Measurements from ENCODE around the gene RAB3A.

Gene RAB3A

DNA sequence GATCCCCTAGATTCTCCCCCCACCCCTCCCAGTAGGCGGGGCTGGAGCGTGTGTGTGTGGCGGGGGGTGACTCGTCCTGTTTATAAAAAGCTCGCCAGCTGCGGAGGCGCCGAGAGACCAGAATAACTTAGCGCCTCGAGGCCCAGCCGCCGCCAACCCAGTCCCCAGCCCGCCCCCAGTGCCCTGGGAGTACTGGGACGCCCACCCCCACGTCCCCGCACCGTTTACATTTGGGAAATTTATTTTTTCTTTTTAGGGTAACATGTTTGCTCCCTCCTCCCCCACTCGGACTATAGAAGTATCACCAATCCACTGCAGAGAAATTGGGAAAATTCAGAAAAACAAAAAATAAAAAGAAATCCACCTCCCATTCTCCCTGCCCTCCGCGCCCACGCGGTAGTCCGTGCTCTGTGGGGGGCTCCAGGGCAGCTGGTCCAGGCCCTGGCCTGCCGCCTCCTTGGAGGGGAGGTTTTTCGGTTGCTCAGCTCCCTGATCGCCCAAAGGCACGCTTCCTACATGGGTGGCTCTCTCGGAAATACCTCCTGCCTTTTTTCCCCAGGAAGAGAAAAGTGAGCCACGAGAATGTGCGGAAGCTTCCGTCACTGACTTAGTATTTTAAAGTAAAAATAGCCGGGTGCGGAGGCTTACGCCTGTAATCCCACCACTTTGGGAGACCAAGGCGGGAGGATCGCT is 1.5 kb upstream of the RAB3A start:
- Histone ChIP-seq H3K4me1 (ENCODE audit: control insufficient read depth, insufficient read depth, low read length) (peaks cover 8% of the 10 kb centered on the region), H3K27ac (ENCODE audit: extremely low read depth, low read depth, low read length) (peak overlapping the region; percentile 60), H3K4me3 (ENCODE audit: low read depth, low read length) (peak overlapping the region; percentile 36), H3K9me3 (ENCODE audit: control insufficient read depth, insufficient read depth, low read depth, low read length) (no peaks in the 10 kb centered on the region), H3K36me3 (ENCODE audit: control insufficient read depth in 2 of 2, insufficient read depth in 1 of 2, low read length in 2 of 2) (peaks cover 0 to 5% of the 10 kb centered on the region in 2 experiments; a peak in 1 of 3 replicates)
- ChIA-PET CTCF (interaction anchor here (0.6 to 8.5 kb wide), 7 partner anchors 14 to 92 kb away, joined by 3 to 121 read pairs (median 4); a partner anchor contains a TSS), POLR2A (interaction anchor here (0.9 to 3.1 kb wide), 5 partner anchors 12 to 75 kb away, joined by 3 to 30 read pairs (median 4); partner anchors contain the start of genes JUND and MPV17L2)
- TF ChIP-seq WT1 (tag by site-specific recombination; IDR thresholded peaks at IDR 0.05) (no peak), GLIS2 (tag by site-specific recombination; IDR thresholded peaks at IDR 0.05) (peak; percentile 69), ZNF248 (tag by site-specific recombination; IDR thresholded peaks at IDR 0.05) (no peak), ZNF624 (tag by site-specific recombination; IDR thresholded peaks at IDR 0.05) (no peak), KLF8 (tag by site-specific recombination; IDR thresholded peaks at IDR 0.05) (no peak), ZNF510 (tag by site-specific recombination; IDR thresholded peaks at IDR 0.05; ENCODE audit: insufficient replicate concordance) (no peak), ZFHX2 (tag by site-specific recombination; conservative IDR thresholded peaks at IDR 0.05) (peak; percentile 93), ZNF140 (tag by site-specific recombination; IDR thresholded peaks at IDR 0.05) (no peak), GLIS1 (tag by site-specific recombination; IDR thresholded peaks at IDR 0.05) (peak; percentile 93), SP2 (tag by site-specific recombination; IDR thresholded peaks at IDR 0.05) (peak; percentile 43), EGR2 (tag by site-specific recombination; IDR thresholded peaks at IDR 0.05; ENCODE audit: low read depth) (peak; percentile 90)
- TF ChIP-seq, protein P1, sequence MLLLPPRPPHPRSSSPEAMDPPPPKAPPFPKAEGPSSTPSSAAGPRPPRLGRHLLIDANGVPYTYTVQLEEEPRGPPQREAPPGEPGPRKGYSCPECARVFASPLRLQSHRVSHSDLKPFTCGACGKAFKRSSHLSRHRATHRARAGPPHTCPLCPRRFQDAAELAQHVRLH (tag by site-specific recombination; IDR thresholded peaks at IDR 0.05), result no peak
- TF ChIP-seq, protein P2, sequence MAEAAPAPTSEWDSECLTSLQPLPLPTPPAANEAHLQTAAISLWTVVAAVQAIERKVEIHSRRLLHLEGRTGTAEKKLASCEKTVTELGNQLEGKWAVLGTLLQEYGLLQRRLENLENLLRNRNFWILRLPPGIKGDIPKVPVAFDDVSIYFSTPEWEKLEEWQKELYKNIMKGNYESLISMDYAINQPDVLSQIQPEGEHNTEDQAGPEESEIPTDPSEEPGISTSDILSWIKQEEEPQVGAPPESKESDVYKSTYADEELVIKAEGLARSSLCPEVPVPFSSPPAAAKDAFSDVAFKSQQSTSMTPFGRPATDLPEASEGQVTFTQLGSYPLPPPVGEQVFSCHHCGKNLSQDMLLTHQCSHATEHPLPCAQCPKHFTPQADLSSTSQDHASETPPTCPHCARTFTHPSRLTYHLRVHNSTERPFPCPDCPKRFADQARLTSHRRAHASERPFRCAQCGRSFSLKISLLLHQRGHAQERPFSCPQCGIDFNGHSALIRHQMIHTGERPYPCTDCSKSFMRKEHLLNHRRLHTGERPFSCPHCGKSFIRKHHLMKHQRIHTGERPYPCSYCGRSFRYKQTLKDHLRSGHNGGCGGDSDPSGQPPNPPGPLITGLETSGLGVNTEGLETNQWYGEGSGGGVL (tag by site-specific recombination; IDR thresholded peaks at IDR 0.05), result no peak
- TF ChIP-seq, protein P3, sequence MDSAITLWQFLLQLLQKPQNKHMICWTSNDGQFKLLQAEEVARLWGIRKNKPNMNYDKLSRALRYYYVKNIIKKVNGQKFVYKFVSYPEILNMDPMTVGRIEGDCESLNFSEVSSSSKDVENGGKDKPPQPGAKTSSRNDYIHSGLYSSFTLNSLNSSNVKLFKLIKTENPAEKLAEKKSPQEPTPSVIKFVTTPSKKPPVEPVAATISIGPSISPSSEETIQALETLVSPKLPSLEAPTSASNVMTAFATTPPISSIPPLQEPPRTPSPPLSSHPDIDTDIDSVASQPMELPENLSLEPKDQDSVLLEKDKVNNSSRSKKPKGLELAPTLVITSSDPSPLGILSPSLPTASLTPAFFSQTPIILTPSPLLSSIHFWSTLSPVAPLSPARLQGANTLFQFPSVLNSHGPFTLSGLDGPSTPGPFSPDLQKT (IDR thresholded peaks at IDR 0.05; ENCODE audit: borderline replicate concordance, low read depth, low read length), result no peak
- TF ChIP-seq, protein P4, sequence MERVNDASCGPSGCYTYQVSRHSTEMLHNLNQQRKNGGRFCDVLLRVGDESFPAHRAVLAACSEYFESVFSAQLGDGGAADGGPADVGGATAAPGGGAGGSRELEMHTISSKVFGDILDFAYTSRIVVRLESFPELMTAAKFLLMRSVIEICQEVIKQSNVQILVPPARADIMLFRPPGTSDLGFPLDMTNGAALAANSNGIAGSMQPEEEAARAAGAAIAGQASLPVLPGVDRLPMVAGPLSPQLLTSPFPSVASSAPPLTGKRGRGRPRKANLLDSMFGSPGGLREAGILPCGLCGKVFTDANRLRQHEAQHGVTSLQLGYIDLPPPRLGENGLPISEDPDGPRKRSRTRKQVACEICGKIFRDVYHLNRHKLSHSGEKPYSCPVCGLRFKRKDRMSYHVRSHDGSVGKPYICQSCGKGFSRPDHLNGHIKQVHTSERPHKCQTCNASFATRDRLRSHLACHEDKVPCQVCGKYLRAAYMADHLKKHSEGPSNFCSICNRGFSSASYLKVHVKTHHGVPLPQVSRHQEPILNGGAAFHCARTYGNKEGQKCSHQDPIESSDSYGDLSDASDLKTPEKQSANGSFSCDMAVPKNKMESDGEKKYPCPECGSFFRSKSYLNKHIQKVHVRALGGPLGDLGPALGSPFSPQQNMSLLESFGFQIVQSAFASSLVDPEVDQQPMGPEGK (tag by site-specific recombination; IDR thresholded peaks at IDR 0.05), result peak; percentile 45; the same call in 1 of the 2 replicates

DNA sequence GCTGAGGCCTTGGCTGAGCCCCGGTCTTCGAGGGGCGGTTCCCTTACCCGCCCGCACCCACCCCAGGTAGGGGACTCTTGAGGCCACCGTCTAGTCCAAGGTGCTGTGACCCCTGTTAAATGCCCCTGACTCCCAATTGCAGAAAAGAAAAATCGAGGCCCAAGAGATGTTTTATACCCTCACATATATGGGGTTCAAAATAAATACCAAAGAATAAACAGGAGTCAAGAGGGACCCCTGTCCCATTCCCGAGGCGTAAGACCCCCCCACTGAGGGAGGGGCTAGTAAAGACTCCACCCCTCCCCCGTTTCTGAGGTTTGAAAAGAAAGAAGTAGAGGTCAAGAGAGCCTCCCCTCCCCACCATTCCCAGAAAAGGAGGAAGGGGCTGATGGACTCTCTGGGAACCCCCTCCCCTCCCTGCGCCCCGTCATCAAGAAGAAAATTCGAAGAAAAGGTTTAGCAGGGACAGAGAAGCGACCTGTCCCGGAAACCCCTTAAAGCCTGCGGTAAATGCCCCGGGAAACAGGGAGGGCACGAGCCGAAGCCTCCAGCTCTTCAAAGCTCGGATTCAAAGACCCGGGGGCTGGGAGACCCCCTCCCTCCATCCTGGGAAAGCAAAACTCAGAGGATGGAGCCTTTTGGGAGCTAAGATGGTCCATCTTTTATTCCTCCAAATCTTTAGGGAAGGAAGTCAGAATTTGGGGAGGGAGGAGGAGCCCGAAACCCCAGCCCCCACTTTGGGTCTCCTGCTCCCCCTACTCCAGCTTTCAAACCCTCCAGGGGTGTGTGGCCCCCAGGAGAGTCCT is 755 bp upstream of the RAB3A start:
- Histone ChIP-seq H3K36me3 (ENCODE audit: control insufficient read depth in 2 of 2, insufficient read depth in 1 of 2, low read length in 2 of 2) (peaks cover 2 to 7% of the 10 kb centered on the region in 2 experiments; a peak in 2 of 3 replicates), H3K4me3 (ENCODE audit: low read depth, low read length) (peak overlapping the region; percentile 36), H3K9me3 (ENCODE audit: control insufficient read depth, insufficient read depth, low read depth, low read length) (no peaks in the 10 kb centered on the region), H3K4me1 (ENCODE audit: control insufficient read depth, insufficient read depth, low read length) (peaks cover 8% of the 10 kb centered on the region), H3K27ac (ENCODE audit: extremely low read depth, low read depth, low read length) (peak overlapping the region; percentile 60)
- CTCF ChIA-PET, result interaction anchor here (0.6 to 8.5 kb wide), 6 partner anchors 12 to 91 kb away, joined by 3 to 121 read pairs (median 8); partner anchors contain the start of gene MPV17L2
- POLR2A ChIA-PET, result interaction anchor here (0.9 to 3.1 kb wide), 7 partner anchors 11 to 92 kb away, joined by 3 to 30 read pairs (median 4); partner anchors contain the start of genes JUND and MPV17L2
- TF ChIP-seq, protein P5, sequence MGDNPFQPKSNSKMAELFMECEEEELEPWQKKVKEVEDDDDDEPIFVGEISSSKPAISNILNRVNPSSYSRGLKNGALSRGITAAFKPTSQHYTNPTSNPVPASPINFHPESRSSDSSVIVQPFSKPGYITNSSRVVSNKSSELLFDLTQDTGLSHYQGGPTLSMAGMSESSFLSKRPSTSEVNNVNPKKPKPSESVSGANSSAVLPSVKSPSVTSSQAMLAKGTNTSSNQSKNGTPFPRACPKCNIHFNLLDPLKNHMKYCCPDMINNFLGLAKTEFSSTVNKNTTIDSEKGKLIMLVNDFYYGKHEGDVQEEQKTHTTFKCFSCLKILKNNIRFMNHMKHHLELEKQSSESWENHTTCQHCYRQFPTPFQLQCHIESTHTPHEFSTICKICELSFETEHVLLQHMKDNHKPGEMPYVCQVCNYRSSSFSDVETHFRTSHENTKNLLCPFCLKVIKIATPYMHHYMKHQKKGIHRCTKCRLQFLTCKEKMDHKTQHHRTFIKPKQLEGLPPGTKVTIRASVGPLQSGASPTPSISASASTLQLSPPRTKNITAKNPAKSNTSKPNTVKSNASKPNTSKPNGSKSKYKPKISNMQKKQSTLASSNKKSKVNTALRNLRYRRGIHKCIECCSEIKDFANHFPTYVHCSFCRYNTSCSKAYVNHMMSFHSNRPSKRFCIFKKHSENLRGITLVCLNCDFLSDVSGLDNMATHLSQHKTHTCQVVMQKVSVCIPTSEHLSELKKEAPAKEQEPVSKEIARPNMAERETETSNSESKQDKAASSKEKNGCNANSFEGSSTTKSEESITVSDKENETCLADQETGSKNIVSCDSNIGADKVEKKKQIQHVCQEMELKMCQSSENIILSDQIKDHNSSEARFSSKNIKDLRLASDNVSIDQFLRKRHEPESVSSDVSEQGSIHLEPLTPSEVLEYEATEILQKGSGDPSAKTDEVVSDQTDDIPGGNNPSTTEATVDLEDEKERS (tag by site-specific recombination; IDR thresholded peaks at IDR 0.05), result no peak
- TF ChIP-seq YY1 (tag by site-specific recombination; IDR thresholded peaks at IDR 0.05), result no peak
- TF ChIP-seq, protein P6, sequence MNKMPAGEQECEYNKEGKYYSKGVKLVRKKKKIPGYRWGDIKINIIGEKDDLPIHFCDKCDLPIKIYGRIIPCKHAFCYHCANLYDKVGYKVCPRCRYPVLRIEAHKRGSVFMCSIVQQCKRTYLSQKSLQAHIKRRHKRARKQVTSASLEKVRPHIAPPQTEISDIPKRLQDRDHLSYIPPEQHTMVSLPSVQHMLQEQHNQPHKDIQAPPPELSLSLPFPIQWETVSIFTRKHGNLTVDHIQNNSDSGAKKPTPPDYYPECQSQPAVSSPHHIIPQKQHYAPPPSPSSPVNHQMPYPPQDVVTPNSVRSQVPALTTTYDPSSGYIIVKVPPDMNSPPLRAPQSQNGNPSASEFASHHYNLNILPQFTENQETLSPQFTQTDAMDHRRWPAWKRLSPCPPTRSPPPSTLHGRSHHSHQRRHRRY (tag by site-specific recombination; IDR thresholded peaks at IDR 0.05), result no peak

All from HEK293 (cell line).